Skin of body (tissue), 2 donors: ENCODE measurements around the gene JPH3. TPM values are rescaled to one million over a fixed set of nuclear protein-coding genes. Genes with fewer than 3 reads are reported as not detected.
A peak's percentile ranks its signal among the peaks of the same experiment; 100 is the strongest.

ENCODE experiments used
- DNase-seq: peaks from one replicate; lab custom pipeline; 2025; lab: John Stamatoyannopoulos, UW
- total RNA-seq: library from RNA; depleted of rRNA; stranded (reverse); fragments of >200 nt; gene quantifications from one replicate; pipeline ENCODE4 v1.2.3, GENCODE V29; 2014

Gene JPH3
- total RNA-seq, 1 donor from 2014 or later = 0.69 TPM

- no peak for DNase-seq
Observed at GRCh38 chr16:87735270-87736007, 133.1 kb downstream of the JPH3 start.

GRCh38 chr16:87736008-87736382 lies 133.7 kb downstream of the JPH3 start:
- DNase-seq = no peak

- no peak for DNase-seq
Observed at GRCh38 chr16:87739801-87740200, 137.5 kb downstream of the JPH3 start.

- DNase-seq = peak; percentile 63
Observed at GRCh38 chr16:87740441-87740840, 138.1 kb downstream of the JPH3 start.

- no peak for DNase-seq
Observed at GRCh38 chr16:87740909-87741424, 138.7 kb downstream of the JPH3 start.

GRCh38 chr16:87741700-87742415 lies 139.6 kb downstream of the JPH3 start:
- DNase-seq = no peak

GRCh38 chr16:87742781-87743490 lies 140.6 kb downstream of the JPH3 start:
- no peak for DNase-seq

- no peak for DNase-seq
Observed at GRCh38 chr16:87744750-87745514, 142.6 kb downstream of the JPH3 start.

- no peak for DNase-seq
Observed at GRCh38 chr16:87746178-87746577, 143.9 kb downstream of the JPH3 start.

Other genes with a start within 250 kb of the JPH3 start
- 23.7 TPM for gene FBXO31, start 218.7 kb upstream of the JPH3 start, total RNA-seq
- 36.1 TPM for gene MAP1LC3B, start 210.2 kb upstream of the JPH3 start, total RNA-seq
- 16.9 TPM for gene ZCCHC14, start 109.5 kb upstream of the JPH3 start, total RNA-seq
- gene KLHDC4, start 163.5 kb downstream of the JPH3 start, total RNA-seq = 18.7 TPM